ENCODE measurements around the gene TACR1. TPM values are rescaled to one million over a fixed set of nuclear protein-coding genes. Genes with fewer than 3 reads are reported as not detected.

TACR1 gene
- total RNA-seq, 1 experiment from 2014 or later = not detected

DNA sequence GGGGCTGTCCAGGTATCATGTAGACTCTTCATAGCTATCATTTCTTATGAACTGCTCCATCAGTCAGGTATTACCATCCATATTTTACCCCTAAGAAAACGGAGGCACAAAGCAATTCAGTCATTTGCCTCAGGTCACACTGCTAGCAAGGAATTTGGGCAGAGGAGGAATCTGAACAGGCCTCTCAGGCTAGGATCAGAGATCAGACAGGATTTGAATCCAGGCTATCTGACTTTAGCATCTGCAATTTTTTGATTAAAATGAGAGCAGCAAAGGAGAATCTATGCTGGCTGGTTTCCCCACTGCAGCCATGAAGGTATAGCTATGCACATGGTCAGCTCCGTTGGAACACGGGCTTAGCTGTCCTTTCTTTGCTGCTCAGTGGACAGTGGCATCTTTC is 60.1 kb downstream of the TACR1 start:
- DNase-seq (ENCODE audit: low read depth, low spot score) = no peak
- no peaks in the 10 kb centered on the region for H4K20me1 ChIP-seq (ENCODE audit: insufficient read depth)
- no peaks in the 10 kb centered on the region for H3K4me1 ChIP-seq (ENCODE audit: control insufficient read depth in 1 of 2, insufficient read depth in 2 of 2, low read length in 2 of 2)
- peaks cover 57% of the 10 kb centered on the region for H3K27me3 ChIP-seq (ENCODE audit: insufficient read depth, low read length)
- H3K27ac ChIP-seq (ENCODE audit: low read depth, low read length) = no peak overlapping the region
- H2AFZ ChIP-seq (ENCODE audit: low read depth, low read length, poor library complexity, severe bottlenecking) = no peak overlapping the region
- CTCF ChIA-PET = no interaction called here
- ATAC-seq = no peak
- no peak overlapping the region for H3K4me3 ChIP-seq (replicated peaks in 1 of 2; ENCODE audit: low read depth in 1 of 2, low read length in 2 of 2)
- BruUV-seq (replicated peaks) = no TSS peak
- H3K79me2 ChIP-seq (ENCODE audit: insufficient read depth, low read length) = no peaks in the 10 kb centered on the region
- no peaks in the 10 kb centered on the region for H3K36me3 ChIP-seq (ENCODE audit: control insufficient read depth in 1 of 2, insufficient read depth in 2 of 2, low read length in 2 of 2)
- TF ChIP-seq POLR2AphosphoS5 (IDR thresholded peaks at IDR 0.05; ENCODE audit: low read depth, low read length) = no peak
- TF ChIP-seq ZNF274 (IDR thresholded peaks at IDR 0.05; ENCODE audit: low read depth, low read length) = no peak
- TF ChIP-seq FOSL1 (IDR thresholded peaks at IDR 0.05; ENCODE audit: low read depth) = no peak
- TF ChIP-seq SIN3A (IDR thresholded peaks at IDR 0.05; ENCODE audit: low read depth) = no peak
- TF ChIP-seq YY1 (IDR thresholded peaks at IDR 0.05; ENCODE audit: extremely low read depth, insufficient replicate concordance, low read depth, low read length) = no peak
- TF ChIP-seq, protein P1, sequence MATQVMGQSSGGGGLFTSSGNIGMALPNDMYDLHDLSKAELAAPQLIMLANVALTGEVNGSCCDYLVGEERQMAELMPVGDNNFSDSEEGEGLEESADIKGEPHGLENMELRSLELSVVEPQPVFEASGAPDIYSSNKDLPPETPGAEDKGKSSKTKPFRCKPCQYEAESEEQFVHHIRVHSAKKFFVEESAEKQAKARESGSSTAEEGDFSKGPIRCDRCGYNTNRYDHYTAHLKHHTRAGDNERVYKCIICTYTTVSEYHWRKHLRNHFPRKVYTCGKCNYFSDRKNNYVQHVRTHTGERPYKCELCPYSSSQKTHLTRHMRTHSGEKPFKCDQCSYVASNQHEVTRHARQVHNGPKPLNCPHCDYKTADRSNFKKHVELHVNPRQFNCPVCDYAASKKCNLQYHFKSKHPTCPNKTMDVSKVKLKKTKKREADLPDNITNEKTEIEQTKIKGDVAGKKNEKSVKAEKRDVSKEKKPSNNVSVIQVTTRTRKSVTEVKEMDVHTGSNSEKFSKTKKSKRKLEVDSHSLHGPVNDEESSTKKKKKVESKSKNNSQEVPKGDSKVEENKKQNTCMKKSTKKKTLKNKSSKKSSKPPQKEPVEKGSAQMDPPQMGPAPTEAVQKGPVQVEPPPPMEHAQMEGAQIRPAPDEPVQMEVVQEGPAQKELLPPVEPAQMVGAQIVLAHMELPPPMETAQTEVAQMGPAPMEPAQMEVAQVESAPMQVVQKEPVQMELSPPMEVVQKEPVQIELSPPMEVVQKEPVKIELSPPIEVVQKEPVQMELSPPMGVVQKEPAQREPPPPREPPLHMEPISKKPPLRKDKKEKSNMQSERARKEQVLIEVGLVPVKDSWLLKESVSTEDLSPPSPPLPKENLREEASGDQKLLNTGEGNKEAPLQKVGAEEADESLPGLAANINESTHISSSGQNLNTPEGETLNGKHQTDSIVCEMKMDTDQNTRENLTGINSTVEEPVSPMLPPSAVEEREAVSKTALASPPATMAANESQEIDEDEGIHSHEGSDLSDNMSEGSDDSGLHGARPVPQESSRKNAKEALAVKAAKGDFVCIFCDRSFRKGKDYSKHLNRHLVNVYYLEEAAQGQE (IDR thresholded peaks at IDR 0.05; ENCODE audit: low read depth) = no peak
- TF ChIP-seq TCF7L2 (IDR thresholded peaks at IDR 0.05; ENCODE audit: borderline replicate concordance, extremely low read depth, insufficient read depth, insufficient read length) = no peak
- no peak for TF ChIP-seq ELF1 (IDR thresholded peaks at IDR 0.05; ENCODE audit: borderline replicate concordance, low read depth)
- TF ChIP-seq POLR2A (IDR thresholded peaks at IDR 0.05; ENCODE audit: borderline replicate concordance, extremely low read depth, insufficient read depth, insufficient read length) = no peak
- no peak for TF ChIP-seq EGR1 (IDR thresholded peaks at IDR 0.05; ENCODE audit: low read depth)
- no peak for TF ChIP-seq CBX3 (IDR thresholded peaks at IDR 0.05; ENCODE audit: low read depth)
- H3K4me2 ChIP-seq (ENCODE audit: low read length) = no peak overlapping the region
- POLR2A ChIA-PET = no interaction called here
- intact Hi-C loops (cut with micrococcal nuclease) = no loop called here
- H3K9me2 ChIP-seq (ENCODE audit: insufficient read depth) = no peaks in the 10 kb centered on the region
- RAD21 ChIA-PET (ENCODE audit: low non-redundant PET in 1 of 2, low total read pairs in 2 of 2, uncharacterized antibody in 2 of 2, unreplicated experiment in 2 of 2) = no interaction called here
- no peak overlapping the region for H3K9ac ChIP-seq (ENCODE audit: low read length)
- H3K9me3 ChIP-seq (ENCODE audit: control insufficient read depth in 1 of 2, insufficient read depth in 1 of 2, low read depth in 1 of 2, low read length in 2 of 2) = no peaks in the 10 kb centered on the region

Measured in HCT116 (cell line).